ENCODE data around the gene ABLIM2.

- TF ChIP-seq CTCF (IDR thresholded peaks at IDR 0.05) (no peak), POLR2A (IDR thresholded peaks at IDR 0.05) (no peak)
These were observed 73.7 kb downstream of the ABLIM2 start for GRCh38 chr4:8084712-8085490.
